Activated T-cell treated with anti-CD3 and anti-CD28 coated beads for 24 hours (primary cell): Measurements from ENCODE around the gene APOBEC3C.
"Not testable (repeated sequence)": the region's sequence is repeated elsewhere in the genome, so short reads cannot be mapped to it uniquely, and the experiment has no call there.

Source experiments
- DNase-seq: peaks from one replicate; pipeline ENCODE4 v3.0.0-alpha.2; 2020; ENCODE audit warnings: low read depth

The APOBEC3C gene

DNA sequence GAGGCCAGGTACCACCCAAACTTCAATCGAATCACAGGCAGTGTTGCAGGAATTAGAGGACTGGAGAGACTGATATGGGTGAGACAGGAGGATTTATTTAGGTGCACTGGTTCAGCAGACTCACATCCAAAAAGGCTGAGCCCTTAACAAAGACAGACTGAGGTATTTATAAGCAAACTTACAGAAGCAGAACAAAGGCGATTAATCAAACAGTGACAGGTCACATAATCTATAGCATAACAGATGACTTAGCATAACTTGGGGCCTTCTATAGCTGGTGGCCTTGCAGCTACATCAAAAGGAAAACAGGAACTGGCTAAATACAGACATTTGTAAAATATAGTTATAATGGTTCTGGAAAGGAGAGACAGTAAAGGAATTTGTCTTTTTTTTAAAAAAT lies 29.8 kb upstream of the APOBEC3C start:
- no peak for DNase-seq

- DNase-seq = peak; percentile 73
Observed at GRCh38 chr22:38984784-38985757, 29.0 kb upstream of the APOBEC3C start.

- no peak for DNase-seq
Observed at GRCh38 chr22:38986629-38987028, 27.4 kb upstream of the APOBEC3C start.

DNA sequence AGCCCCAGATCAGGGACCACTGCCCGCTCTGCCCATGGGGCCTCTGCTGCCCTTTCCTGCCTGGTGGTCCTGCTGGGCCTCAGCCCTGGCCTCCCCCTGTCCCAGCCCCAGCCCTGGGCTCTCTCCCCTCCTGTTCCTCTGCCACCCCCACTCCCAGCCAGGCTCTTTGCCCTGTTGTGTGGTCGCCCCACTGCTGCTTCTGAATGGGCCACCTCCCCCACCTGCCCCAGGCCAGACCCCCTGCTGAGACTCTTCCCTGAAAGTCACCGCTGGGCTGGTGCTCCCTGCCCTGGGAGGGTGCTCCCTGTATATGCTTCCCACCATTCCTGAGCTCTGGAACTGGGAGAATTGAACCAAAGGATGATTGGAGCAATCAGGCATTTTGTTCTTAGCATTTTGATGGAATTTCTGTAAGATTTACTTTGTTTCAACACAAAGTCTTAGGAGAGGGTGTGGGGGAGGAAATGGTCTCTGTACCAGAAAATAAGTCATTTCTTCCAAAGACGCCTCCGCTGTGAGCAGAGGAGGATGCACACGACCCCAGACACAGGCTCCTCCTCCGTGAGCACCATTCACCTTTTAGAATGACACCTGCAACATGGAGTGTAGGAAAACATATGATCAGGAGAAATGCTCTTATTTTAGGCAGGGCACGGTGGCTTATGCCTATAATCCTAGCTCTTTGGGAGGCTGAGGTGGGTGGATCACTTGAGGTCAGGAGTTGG lies 26.7 kb upstream of the APOBEC3C start:
- DNase-seq = no peak

DNA sequence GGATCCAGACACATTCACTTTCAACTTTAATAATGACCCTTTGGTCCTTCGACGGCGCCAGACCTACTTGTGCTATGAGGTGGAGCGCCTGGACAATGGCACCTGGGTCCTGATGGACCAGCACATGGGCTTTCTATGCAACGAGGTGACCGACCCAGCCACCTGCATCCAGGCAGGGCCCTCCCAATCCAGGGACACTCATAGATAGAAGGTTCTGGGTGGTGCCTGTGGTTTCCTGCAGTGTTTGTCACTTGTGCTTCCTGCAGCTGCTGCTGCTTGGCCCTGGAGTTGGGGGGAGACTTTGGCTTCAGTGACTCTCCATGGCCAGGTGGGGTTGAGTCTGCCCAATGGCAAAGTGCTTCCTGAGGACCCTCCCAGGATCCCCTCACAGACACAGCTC lies 24.6 kb upstream of the APOBEC3C start:
- DNase-seq = no peak

DNA sequence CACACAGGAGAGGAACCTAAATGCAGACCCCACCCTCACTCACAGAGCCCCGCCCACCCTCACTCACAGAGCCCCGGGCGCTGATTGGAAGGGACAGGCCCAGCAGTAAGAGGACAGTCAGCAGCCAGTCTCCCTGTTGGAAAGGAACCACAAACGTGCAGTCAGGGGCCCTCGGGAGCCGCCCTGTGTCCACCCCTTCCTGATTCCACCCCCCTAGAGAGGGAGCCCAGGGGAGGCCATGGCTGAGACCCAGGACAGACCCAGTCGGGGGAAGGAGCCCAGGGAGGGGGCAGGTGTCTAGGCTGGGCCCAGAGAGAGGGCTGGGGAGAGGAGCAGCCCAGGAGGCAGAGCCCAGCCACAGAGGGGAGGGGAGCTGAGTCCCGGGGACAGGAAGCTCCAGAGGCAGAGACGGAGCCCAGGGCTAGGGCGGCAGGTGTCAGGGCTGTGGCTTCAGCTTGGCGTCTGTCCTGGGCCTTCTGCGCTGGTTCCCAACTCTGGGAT lies 21.1 kb upstream of the APOBEC3C start:
- DNase-seq = not testable (repeated sequence)

GRCh38 chr22:38996105-38996504 lies 18.0 kb upstream of the APOBEC3C start:
- DNase-seq = no peak

DNA sequence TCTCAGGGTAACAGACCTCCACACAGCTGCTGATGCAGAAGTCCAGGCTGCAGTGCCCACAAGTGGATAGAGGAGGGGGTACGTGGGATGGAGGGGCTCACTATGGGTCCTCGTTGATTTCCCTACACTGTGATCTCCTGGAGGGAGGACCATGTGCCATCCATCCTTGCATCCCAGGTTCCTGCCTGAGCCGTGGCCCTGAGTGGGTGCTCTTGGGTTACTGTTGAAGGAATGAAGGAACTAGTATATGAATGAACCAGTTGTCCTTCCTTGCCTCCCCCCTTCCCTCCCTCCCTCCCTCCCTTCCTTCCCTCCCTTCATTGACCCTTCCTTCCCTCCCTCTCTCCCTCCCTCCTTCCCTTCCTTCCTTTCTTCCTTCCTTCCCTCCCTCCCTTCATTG lies 16.5 kb upstream of the APOBEC3C start:
- DNase-seq = no peak

DNA sequence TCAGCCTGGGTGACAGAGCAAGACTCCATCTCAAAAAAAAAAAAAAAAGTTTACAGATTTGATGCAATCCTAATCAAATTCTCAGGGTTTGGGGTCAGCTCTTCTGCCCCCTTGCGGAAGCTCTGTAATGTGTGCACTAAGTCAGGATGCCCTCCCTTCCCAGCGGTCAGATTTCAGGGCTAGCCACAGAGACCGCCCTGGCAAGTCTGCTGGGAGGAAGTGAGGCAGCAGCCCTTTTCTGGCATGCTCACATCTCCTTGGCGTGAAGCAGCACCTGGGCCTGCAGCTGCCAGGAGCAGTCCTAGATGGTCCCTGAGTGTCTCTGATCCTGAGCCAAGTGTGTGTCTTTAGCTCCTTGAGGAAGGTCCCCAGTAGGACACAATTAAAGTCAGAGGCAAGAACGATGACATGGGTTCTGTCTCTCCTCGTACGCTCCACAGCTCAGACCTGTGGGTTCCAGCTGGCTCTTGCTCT lies 10.9 kb upstream of the APOBEC3C start:
- DNase-seq = peak; percentile 64

DNA sequence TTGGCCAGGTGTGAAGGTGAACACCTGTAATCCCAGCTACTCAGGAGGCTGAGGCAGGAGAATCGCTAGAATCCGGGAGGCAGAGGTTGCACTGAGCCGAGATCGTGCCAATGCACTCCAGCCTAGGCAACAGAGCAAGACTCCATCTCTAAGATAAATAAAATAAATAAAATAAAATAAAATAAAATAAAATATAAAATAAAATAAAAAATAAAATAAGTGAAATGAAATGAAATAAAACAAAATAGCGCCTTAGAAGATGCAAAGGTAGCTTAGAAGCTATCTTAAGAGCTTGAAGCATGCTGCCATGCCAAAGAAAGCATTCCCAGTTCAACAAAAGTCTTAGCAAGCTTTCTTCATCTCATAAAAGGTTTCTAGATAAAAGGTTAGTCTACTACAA lies 6.9 kb upstream of the APOBEC3C start:
- DNase-seq = no peak

DNA sequence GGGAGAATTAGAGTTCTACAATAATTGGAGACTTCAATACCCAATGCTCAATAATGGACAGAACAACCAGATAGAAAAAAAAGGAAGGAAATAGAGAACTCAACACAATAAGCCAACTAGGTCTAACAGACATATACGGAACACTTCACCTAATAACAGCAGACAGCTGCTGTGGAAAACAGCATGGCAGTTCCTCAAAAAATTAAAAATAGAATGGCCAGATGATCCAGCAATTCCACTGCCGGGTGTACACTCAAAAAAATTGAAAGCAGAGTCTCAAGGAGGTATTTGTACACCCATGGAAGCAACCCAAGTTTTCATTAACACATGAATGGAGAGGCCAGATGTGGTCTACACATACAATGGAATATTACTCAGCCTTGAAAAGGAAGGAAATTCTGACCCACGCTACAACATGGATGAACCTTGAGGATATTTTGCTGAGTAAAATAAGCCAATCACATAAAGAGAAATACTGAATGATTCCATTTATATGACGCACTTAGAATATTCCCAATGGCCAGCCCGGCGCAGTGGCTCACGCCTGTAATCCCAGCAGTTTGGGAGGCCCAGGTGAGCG lies 5.7 kb upstream of the APOBEC3C start:
- DNase-seq = not testable (repeated sequence)

DNA sequence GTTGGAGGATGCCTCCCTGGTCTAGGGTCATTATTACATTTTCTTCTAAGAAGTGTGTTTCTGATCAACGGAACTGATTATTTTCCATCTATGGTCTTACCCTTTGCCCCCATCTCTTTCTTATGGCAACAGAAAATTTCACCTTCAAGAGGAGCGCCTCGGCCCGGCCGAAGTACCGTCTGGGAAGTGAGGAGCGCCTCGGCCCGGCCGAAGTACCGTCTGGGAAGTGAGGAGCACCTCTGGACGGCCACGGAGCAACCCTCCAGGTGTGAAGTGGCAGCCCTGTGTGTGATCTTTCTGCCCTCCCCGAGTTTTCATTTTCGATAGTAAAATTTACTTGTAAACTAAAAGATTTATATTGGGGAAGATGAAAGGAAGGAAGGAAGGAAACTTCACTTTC lies 3.1 kb upstream of the APOBEC3C start:
- DNase-seq = no peak

DNA sequence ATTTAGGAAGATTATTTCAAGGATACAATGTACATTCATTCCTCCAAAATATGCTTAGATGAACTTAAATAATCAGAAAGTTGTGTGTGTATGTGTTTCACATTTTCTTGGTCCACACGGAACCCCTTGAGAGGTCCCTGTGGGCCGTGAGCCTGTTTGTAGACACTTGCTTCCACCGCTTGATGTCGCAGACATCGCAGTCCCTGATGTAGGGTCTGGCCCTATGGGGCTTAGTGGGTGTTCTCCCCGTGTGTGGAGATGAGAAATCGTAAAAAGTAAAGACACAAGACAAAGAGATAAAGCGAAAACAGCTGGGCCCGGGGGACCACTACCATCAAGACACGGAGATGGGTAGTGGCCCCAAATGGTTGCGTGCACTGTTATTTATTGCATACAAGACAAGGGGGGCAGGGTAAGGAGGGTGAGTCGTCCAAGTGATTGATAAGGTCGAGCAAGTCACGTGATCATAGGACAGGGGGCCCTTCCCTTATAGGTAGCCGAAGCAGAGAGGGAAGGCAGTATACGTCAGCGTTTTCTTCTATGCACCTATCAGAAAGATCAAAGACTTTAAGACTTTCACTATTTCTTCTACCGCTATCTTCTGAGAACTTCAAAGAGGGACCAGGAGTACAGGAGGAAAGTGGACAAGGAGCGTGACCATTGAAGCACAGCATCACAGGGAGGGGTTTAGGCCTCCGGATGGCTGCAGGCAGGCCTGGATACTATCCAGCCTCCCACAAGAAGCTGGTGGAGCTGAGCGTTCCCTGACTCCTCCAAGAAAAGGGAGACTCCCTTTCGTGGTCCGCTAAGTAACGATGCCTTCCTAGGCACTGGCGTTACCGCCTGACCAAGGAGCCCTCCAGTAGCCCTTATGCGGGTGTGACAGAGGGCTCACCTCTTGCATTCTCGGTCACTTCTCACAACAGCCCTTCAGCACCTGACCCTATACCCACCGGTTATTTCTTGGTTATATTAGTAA lies 1.2 kb upstream of the APOBEC3C start:
- no peak for DNase-seq

GRCh38 chr22:39013561-39013941 lies 506 bp upstream of the APOBEC3C start:
- not testable (repeated sequence) for DNase-seq

DNA sequence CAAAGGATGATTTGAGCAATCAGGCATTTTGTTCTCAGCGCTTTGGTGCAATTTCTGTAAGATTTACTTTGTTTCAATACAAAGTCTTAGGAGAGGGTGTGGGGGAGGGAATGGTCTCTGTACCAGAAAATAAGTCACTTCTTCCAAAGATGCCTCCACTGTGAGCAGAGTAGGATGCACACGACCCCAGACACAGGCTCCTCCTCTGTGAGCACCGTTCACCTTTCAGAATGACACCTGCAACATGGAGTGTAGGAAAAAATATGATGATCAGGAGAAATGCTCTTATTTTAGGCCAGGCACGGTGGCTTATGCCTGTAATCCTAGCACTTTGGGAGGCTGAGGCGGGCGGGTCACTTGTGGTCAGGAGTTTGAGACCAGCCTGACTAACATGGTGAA lies 665 bp downstream of the APOBEC3C start:
- not testable (repeated sequence) for DNase-seq

- no peak for DNase-seq
Observed at GRCh38 chr22:39016592-39016991, 2.5 kb downstream of the APOBEC3C start.

DNA sequence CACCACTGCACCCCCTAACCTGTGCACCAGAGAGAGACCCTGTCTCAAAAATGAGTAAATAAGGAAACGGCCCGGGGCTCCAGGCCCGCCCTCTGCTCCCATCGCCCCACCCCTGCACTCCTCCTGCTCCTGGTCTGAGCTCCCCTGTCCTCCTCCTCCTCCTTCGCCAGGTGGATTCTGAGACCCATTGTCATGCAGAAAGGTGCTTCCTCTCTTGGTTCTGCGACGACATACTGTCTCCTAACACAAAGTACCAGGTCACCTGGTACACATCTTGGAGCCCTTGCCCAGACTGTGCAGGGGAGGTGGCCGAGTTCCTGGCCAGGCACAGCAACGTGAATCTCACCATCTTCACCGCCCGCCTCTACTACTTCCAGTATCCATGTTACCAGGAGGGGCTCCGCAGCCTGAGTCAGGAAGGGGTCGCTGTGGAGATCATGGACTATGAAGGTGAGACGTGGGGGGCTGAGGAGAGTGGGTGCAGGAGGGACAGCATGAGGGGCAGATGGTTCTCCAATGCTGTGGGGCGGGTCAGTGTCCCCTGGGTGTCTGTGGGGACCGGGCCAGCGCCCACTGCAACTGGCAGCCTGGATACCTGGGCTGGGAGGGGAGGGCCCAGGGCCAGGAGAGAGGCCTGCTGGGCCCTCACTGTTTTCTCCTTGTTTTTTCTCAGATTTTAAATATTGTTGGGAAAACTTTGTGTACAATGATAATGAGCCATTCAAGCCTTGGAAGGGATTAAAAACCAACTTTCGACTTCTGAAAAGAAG lies 3.7 kb downstream of the APOBEC3C start:
- DNase-seq = no peak

- DNase-seq = not testable (repeated sequence)
Observed at GRCh38 chr22:39020021-39020651, 6.1 kb downstream of the APOBEC3C start.

DNA sequence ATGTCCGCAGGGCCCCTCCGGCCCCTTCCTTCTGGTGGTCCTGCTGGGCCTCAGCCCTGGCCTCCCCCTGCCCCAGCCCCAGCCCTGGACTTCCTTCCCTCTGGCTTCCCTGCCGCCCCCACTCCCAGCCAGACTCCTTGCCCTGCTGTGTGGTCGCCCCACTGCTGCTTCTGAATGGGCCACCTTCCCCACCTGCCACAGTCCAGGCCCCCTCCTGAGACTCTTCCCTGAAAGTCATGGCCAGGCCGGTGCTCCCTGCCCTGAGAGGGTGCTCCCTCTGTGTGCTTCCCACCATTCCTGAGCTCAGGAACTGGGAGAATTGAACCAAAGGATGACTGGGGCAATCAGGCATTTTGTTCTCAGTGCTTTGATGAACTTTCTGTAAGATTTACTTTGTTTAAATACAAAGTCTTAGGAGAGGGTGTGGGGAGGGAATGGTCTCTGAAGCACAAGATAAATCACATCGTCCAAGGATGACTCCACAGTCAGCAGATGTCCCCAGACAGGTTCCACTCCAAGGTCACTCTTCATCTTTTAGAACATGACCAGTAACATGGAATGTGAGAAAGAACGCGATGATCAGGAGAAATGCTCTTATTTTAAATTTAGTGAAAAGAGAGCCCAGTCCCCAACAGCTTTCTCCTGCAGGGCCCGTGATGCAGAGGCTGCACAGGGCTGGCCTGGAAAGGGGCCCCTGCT lies 7.6 kb downstream of the APOBEC3C start:
- DNase-seq = no peak
